Heart left ventricle (tissue), 16 donors: ENCODE data around the gene TNPO3. TPM values are rescaled to one million over a fixed set of nuclear protein-coding genes. Genes with fewer than 3 reads are reported as not detected.

Experiments used
- ATAC-seq, 4 donors: fragments of 200-7000 bp; cut with Tn5 transposase; one replicate each; pipeline ENCODE4 v1.9.1; 2020 to 2022; ENCODE audit warnings: moderate library complexity in 4 of 4, mild to moderate bottlenecking in 3 of 4, moderate number of reproducible peaks in 1 of 4
- DNase-seq, 5 donors: peaks; one replicate each; pipeline ENCODE4 v3.0.0-alpha.2; 2020
- H3K27ac ChIP-seq, 12 donors: fragments of 200-600 bp; sonication (generic) in 4 of 12; one replicate each; pipeline versions ENCODE4 v1.5.0 to v1.8.0; 2016 to 2022; ENCODE audit warnings: mild to moderate bottlenecking in 2 of 12
- H3K27me3 ChIP-seq, 9 donors: fragments of 200-600 bp; sonication (generic) in 2 of 9; one replicate each; pipeline versions ENCODE4 v1.5.1 to v1.8.0; 2016 to 2022; ENCODE audit warnings: mild to moderate bottlenecking in 3 of 9
- H3K36me3 ChIP-seq, 9 donors: fragments of 200-600 bp; sonication (generic) in 2 of 9; one replicate each; pipeline versions ENCODE4 v1.5.0 to v1.8.0; 2018 to 2022; ENCODE audit warnings: mild to moderate bottlenecking in 2 of 9
- H3K4me1 ChIP-seq, 12 donors: fragments of 200-600 bp; sonication (generic) in 4 of 12; one replicate each; pipeline versions ENCODE4 v1.5.0 to v1.8.0; 2016 to 2022; ENCODE audit warnings: mild to moderate bottlenecking in 3 of 12
- H3K4me3 ChIP-seq, 12 donors: fragments of 200-600 bp; sonication (generic) in 4 of 12; one replicate each; pipeline versions ENCODE4 v1.5.0 to v1.8.0; 2017 to 2022; ENCODE audit warnings: mild to moderate bottlenecking in 9 of 12, moderate library complexity in 4 of 12
- H3K9me3 ChIP-seq, 12 donors: fragments of 200-600 bp; sonication (generic) in 4 of 12; one replicate each; pipeline versions ENCODE4 v1.5.0 to v1.8.0; 2016 to 2022; ENCODE audit warnings: mild to moderate bottlenecking in 1 of 12
- POLR2A ChIP-seq, 2 donors: fragments of 450-650 bp; IDR thresholded peaks; one replicate each; pipeline ENCODE4 v1.6.1; 2017; ENCODE audit warnings: antibody characterized with exemption in 2 of 2, mild to moderate bottlenecking in 2 of 2, moderate library complexity in 2 of 2
- WGBS, 4 donors: extraction: QIAGEN DNeasy Blood & Tissue Kit in 2 of 4; methylation state at CpG; one replicate each; pipeline versions ENCODE4 v1.1.5 to v1.1.7; 2013 to 2018; 5-methylcytosine and 5-hydroxymethylcytosine counted together
- intact Hi-C, 10 donors: fragments of 100-400 bp; cut with DNase I; formaldehyde crosslinking; loops; one replicate each; pipeline versions ENCODE4 v1.11.1 to v1.14.2; 2022
- polyA plus RNA-seq, 2 donors: library from polyadenylated mRNA; stranded (reverse); fragments of 200-250 nt; gene quantifications; one replicate each; pipeline ENCODE4 v1.2.3, GENCODE V29; 2013
- total RNA-seq, 9 donors: library from RNA; depleted of rRNA in 2 of 9; stranded (reverse); fragments of >200 nt in 2 of 9; fragmentation: NEBNext Ultra II Directional in 3 of 9; extraction: Animal tissue kit (Norgen Biotek cat#: 25700) in 3 of 9; gene quantifications; one replicate each; pipeline versions ENCODE4 v1.1.0 to v1.2.4, GENCODE V29; 2016 to 2023
- TF ChIP-seq, protein P1 (sequence below), 12 donors: fragments of 200-600 bp; sonication (generic) in 4 of 12; IDR thresholded peaks; one replicate each; pipeline versions ENCODE4 v1.5.0 to v1.8.0; 2018 to 2022; ENCODE audit warnings: antibody characterized with exemption in 12 of 12, mild to moderate bottlenecking in 5 of 12
- donor health status: ischemic (EF 13 %, LVEDD 7.1; RV severe dilation, severe dysfunction).
- donor health status: healthy with polysubstance abuse.
- donor health status: DM: no; HTN: yes; CAD: no.
- donor health status: DM: no; HTN: no; CAD: no.
- donor health status: ischemic (EF 25% LVEDD 6.9; RV normal size, moderate dysfunction).
- donor health status: ischemic (EF 25% LVEDD 5.7; RV mildly dilated, moderate dysfunction).
- donor health status: healthy.
- donor health status: DM: yes; HTN: yes; CAD: no.
- donor health status: ischemic (EF 35%, LVEDD 5.7; RV mildly dilated, moderate dysfunction).
- donor health status: nonischemic (EF 11% LVEDD 7.7; RV severe dilation, severe dysfunction).
- donor health status: DM: yes; HTN: yes; CAD: no.
- donor health status: PGD.
- donor health status: ischemic (EF 29% LVEDD 5.4; RV normal size, mild dysfunction).
- donor health status: nonischemic (EF 23%, LVEDD 6.1; RV moderate dilation, normal function).

The TNPO3 gene
- total and polyA plus RNA-seq, 11 donors = 11.0 to 42.4 (median 31.3) TPM

DNA sequence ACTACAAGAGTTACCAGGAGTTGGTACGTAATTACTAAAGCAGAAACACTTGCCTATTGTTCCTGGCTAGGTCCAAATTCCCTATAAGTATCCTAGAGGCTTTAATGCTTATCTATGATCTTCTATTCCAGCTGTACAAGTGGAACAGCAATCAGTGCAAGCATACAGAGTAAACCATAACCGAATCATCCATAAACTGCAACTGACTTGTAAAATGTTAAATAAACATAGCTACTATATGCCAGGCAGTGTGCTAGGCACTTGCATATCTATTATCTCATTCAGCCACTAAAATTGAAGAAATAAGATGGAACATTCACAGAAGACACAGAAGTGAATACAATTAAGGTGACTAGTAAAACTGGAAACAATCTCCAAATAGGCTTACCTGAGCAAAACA is 61.5 kb downstream of the TNPO3 start:
- WGBS, 4 donors = 86 to 94% (median 89%) methylated on average over 2 of the region's 2 CpGs
- ATAC-seq = no peak
- no peaks in the 10 kb centered on the region for H3K9me3 ChIP-seq
- DNase-seq = no peak
- intact Hi-C loops = no loop called here
- TF ChIP-seq POLR2A (IDR thresholded peaks at IDR 0.05) = no peak
- TF ChIP-seq, protein P1, sequence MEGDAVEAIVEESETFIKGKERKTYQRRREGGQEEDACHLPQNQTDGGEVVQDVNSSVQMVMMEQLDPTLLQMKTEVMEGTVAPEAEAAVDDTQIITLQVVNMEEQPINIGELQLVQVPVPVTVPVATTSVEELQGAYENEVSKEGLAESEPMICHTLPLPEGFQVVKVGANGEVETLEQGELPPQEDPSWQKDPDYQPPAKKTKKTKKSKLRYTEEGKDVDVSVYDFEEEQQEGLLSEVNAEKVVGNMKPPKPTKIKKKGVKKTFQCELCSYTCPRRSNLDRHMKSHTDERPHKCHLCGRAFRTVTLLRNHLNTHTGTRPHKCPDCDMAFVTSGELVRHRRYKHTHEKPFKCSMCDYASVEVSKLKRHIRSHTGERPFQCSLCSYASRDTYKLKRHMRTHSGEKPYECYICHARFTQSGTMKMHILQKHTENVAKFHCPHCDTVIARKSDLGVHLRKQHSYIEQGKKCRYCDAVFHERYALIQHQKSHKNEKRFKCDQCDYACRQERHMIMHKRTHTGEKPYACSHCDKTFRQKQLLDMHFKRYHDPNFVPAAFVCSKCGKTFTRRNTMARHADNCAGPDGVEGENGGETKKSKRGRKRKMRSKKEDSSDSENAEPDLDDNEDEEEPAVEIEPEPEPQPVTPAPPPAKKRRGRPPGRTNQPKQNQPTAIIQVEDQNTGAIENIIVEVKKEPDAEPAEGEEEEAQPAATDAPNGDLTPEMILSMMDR (IDR thresholded peaks at IDR 0.05) = no peak
- H3K4me1 ChIP-seq = no peaks in the 10 kb centered on the region
- no peak overlapping the region for H3K4me3 ChIP-seq
- H3K36me3 ChIP-seq = peaks cover 0 to 99% (median 94%) of the 10 kb centered on the region in 9 donors
- no peak overlapping the region for H3K27ac ChIP-seq
- H3K27me3 ChIP-seq = no peaks in the 10 kb centered on the region

- intact Hi-C loops = no loop called here
- peaks cover 0 to 100% (median 94%) of the 10 kb centered on the region in 9 donors for H3K36me3 ChIP-seq
- no peaks in the 10 kb centered on the region for H3K9me3 ChIP-seq
- no peaks in the 10 kb centered on the region for H3K27me3 ChIP-seq
- DNase-seq = no peak
- WGBS, 4 donors = 82 to 85% (median 85%) methylated on average over 9 of the region's 9 CpGs
- no peak for ATAC-seq
- TF ChIP-seq POLR2A (IDR thresholded peaks at IDR 0.05) = no peak
- TF ChIP-seq, protein P1 (IDR thresholded peaks at IDR 0.05) = no peak
- H3K4me1 ChIP-seq = no peaks in the 10 kb centered on the region
- no peak overlapping the region for H3K4me3 ChIP-seq
- no peak overlapping the region for H3K27ac ChIP-seq
Measured at GRCh38 chr7:128989961-128990360, 65.0 kb downstream of the TNPO3 start.

DNA sequence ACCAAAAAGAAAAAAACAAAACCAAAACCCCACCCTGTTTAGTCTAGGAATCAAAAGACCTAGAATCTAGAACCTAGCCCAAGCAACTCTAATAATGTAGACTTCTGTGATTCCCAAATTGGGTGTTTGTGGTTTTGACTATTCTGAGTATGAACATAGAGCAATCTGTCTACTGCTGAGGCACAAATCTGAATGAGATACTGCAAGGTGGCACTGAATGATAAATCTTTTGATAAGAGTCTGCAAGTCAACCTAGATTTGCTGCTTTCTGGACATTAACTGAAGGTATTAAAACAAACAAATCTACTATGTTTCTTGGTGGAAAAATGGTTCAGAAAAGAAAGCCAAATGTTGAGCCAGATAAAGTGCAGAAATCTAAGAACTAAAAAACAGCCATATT is 66.5 kb downstream of the TNPO3 start:
- ATAC-seq (no peak), DNase-seq (no peak)
- Histone ChIP-seq H3K36me3 (peaks cover 0 to 100% (median 94%) of the 10 kb centered on the region in 9 donors), H3K4me3 (no peak overlapping the region), H3K9me3 (no peaks in the 10 kb centered on the region), H3K27me3 (no peaks in the 10 kb centered on the region), H3K4me1 (no peaks in the 10 kb centered on the region), H3K27ac (no peak overlapping the region)
- intact Hi-C loops = no loop called here
- TF ChIP-seq, protein P1 (IDR thresholded peaks at IDR 0.05) = no peak
- no peak for TF ChIP-seq POLR2A (IDR thresholded peaks at IDR 0.05)

GRCh38 chr7:128986609-128987008 is 68.3 kb downstream of the TNPO3 start:
- DNase-seq (no peak), ATAC-seq (no peak)
- 84 to 94% (median 88%) methylated on average over 3 of the region's 3 CpGs for WGBS, 4 donors
- no peak for TF ChIP-seq POLR2A (IDR thresholded peaks at IDR 0.05)
- TF ChIP-seq, protein P1 (IDR thresholded peaks at IDR 0.05) = no peak
- no peaks in the 10 kb centered on the region for H3K4me1 ChIP-seq
- H3K4me3 ChIP-seq = no peak overlapping the region
- intact Hi-C loops = no loop called here
- H3K27ac ChIP-seq = no peak overlapping the region
- no peaks in the 10 kb centered on the region for H3K9me3 ChIP-seq
- H3K36me3 ChIP-seq = peaks cover 0 to 100% (median 91%) of the 10 kb centered on the region in 9 donors
- H3K27me3 ChIP-seq = no peaks in the 10 kb centered on the region
